Activated naive CD4-positive, alpha-beta T cell treated with anti-CD3 and anti-CD28 coated beads, Interleukin-2, amount 10 ng/mL, durations not matched to agents 7 days and 5 days (primary cell): Measurements from ENCODE around the gene PRMT7.

Experiments used
- CTCF ChIA-PET: fragments of 350-600 bp; sonication (Branson Sonifier 250); formaldehyde crosslinking; loops from one replicate; lab custom pipeline; 2021; ENCODE audit warnings: antibody characterized with exemption; lab: Charles Lee
- DNase-seq: peaks from one replicate; pipeline ENCODE4 v3.0.0-alpha.2; 2020
- H3K27ac Mint-ChIP-seq: one replicate; pipeline ENCODE4 v1.8.0; 2021; ENCODE audit warnings: mild to moderate bottlenecking, moderate library complexity, mixed read lengths
- H3K27me3 Mint-ChIP-seq: one replicate; pipeline ENCODE4 v1.8.0; 2021; ENCODE audit warnings: mild to moderate bottlenecking, mixed read lengths
- H3K36me3 Mint-ChIP-seq: one replicate; pipeline ENCODE4 v1.8.0; 2021; ENCODE audit warnings: mixed read lengths
- H3K4me1 Mint-ChIP-seq: one replicate; pipeline ENCODE4 v1.8.0; 2021; ENCODE audit warnings: mixed read lengths
- H3K4me3 Mint-ChIP-seq: one replicate; pipeline ENCODE4 v1.8.0; 2021; ENCODE audit warnings: mild to moderate bottlenecking, moderate library complexity, mixed read lengths
- H3K9me3 Mint-ChIP-seq: one replicate; pipeline ENCODE4 v1.8.0; 2021; ENCODE audit warnings: mixed read lengths

Gene PRMT7

DNA sequence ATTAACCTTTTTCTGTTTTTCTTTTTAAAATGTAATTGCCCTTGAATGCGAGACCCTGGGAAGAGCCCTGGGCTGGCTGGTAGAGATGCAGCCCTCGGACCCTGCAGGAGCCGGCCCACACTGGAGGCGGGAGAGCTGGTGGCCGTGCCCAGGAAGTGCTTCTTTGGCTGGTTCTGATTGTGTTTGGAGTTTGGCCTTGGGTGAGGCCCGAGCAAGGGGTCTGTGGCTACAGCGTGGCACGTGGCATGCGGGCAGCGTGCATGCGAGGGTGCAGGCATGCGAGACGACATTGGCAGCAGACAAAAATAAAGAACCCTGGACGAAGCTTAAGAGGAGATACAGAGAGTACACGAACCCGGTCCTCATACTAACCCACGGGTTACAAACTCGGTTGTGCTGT is 49.7 kb downstream of the PRMT7 start:
- H3K4me1 Mint-ChIP-seq, result peaks cover 47% of the 10 kb centered on the region
- H3K9me3 Mint-ChIP-seq, result no peaks in the 10 kb centered on the region
- H3K27me3 Mint-ChIP-seq, result peaks cover 68% of the 10 kb centered on the region
- CTCF ChIA-PET, result interaction anchor here (0.7 to 1.3 kb wide), 3 partner anchors 21 to 160 kb away, joined by 3 to 5 read pairs (median 3); partner anchors contain the start of gene SLC7A6
- H3K27ac Mint-ChIP-seq, result peak overlapping the region; percentile 24
- no peak for DNase-seq
- peaks cover 41% of the 10 kb centered on the region for H3K36me3 Mint-ChIP-seq
- H3K4me3 Mint-ChIP-seq, result no peak overlapping the region

DNA sequence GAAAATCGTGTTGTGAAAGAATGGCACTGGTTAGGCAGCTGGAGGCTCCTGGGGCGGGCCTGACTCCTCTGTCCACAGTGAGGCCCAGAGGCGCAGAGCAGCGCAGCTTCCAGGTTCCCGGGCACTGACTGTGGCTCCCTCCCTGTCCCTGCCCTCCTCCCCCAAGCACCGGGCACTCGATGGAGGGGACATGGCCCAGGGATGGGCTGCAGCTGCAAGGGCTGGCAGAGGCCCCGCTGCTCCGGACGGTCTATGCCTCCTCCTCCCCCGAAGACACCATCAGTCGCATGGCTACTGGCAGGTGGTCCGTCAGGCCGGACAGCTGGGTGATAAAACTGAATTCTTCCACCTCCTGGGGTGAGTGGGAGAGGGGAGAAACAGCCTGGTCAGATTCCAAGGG is 50.1 kb downstream of the PRMT7 start:
- peaks cover 71% of the 10 kb centered on the region for H3K27me3 Mint-ChIP-seq
- H3K4me3 Mint-ChIP-seq, result no peak overlapping the region
- H3K27ac Mint-ChIP-seq, result no peak overlapping the region
- no peak for DNase-seq
- CTCF ChIA-PET, result interaction anchor here (1.1 to 1.3 kb wide), 2 partner anchors 21 to 160 kb away, joined by 3 read pairs; no protein-coding TSS in a partner anchor
- H3K9me3 Mint-ChIP-seq, result no peaks in the 10 kb centered on the region
- H3K36me3 Mint-ChIP-seq, result peaks cover 37% of the 10 kb centered on the region
- peaks cover 45% of the 10 kb centered on the region for H3K4me1 Mint-ChIP-seq

GRCh38 chr16:68361485-68361884 is 50.7 kb downstream of the PRMT7 start:
- H3K4me3 Mint-ChIP-seq, result no peak overlapping the region
- peaks cover 42% of the 10 kb centered on the region for H3K4me1 Mint-ChIP-seq
- peaks cover 33% of the 10 kb centered on the region for H3K36me3 Mint-ChIP-seq
- H3K27ac Mint-ChIP-seq, result no peak overlapping the region
- CTCF ChIA-PET, result interaction anchor here (1.1 kb wide), 1 partner anchor 20 kb away, joined by 3 read pairs; no protein-coding TSS in a partner anchor
- no peak for DNase-seq
- H3K9me3 Mint-ChIP-seq, result no peaks in the 10 kb centered on the region
- peaks cover 74% of the 10 kb centered on the region for H3K27me3 Mint-ChIP-seq

DNA sequence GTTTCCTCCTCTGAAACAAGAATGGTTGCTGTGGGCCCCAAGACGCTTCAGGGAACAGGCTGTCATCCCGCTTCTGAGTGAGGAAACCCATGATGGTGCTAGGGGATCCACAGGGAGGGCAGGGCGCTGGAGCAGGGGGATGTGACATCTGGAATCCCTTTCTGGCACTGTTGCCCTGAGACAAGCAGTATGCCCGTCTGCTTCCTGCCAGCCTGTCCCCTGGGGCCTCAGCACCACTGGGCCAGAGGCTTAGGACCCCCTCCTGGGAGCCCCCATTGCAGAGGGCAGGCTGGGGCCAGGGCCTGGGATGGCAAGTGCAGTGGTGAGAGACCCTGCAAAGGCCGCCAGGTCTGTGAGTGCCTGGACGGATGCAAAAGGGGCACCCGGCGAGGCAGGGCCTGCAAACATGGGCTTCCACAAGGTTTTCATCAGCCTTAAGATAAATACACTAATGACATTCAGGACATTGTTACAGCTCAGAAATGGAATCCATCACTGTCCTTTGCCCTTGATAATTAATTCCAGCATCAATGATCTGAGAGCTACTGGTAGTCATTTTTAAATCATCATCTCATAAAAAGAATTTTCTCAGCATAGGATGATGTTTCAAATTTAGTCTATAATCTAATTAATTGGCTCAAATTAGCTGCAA is 51.6 kb downstream of the PRMT7 start:
- no peaks in the 10 kb centered on the region for H3K9me3 Mint-ChIP-seq
- H3K4me3 Mint-ChIP-seq, result no peak overlapping the region
- CTCF ChIA-PET, result interaction anchor here (1.3 to 2.5 kb wide), 3 partner anchors 19 to 100 kb away, joined by 3 to 10 read pairs (median 6); no protein-coding TSS in a partner anchor
- H3K27me3 Mint-ChIP-seq, result peaks cover 74% of the 10 kb centered on the region
- H3K36me3 Mint-ChIP-seq, result peaks cover 26% of the 10 kb centered on the region
- H3K27ac Mint-ChIP-seq, result no peak overlapping the region
- H3K4me1 Mint-ChIP-seq, result peaks cover 36% of the 10 kb centered on the region
- DNase-seq, result no peak

DNA sequence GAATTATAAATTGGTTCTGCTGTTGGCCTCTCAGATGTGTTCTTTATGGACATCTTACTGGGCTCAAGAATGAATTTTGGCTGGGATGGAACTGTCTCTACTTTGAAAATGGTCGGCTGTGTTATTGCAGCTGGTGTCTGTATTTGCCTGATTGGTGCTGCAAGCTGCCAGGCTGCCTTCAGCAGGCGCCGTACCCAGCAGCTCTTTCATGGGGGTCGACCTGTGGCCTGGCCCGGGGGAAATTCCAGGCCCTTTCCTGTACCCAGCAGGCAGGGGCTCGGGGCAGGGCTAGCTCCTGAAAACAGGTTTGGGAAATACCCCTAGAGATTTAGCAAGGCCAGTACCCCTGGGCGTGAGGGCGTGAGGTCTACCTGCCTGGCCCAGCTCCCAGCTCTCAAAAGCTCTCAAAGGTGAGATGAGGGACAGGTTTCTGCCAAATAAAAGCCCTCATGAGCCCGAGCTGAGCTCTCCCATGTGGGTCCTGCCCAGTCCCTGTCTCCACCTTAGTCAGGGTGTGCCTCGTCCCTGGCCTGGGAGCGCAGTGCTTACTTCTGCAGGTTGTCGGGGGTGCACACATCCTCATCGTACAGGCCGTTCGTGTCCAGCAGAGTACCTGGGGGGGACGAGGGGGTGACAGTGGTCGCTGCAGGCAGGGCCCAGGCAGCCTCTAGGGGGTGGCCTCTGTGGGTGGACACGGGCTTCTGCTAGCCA is 52.3 kb downstream of the PRMT7 start:
- Mint-ChIP-seq H3K9me3 (no peaks in the 10 kb centered on the region), H3K36me3 (peaks cover 19% of the 10 kb centered on the region), H3K4me1 (peaks cover 35% of the 10 kb centered on the region), H3K27ac (no peak overlapping the region), H3K4me3 (no peak overlapping the region), H3K27me3 (peaks cover 76% of the 10 kb centered on the region)
- CTCF ChIA-PET, result interaction anchor here (1.3 to 2.5 kb wide), 3 partner anchors 19 to 101 kb away, joined by 3 to 10 read pairs (median 6); no protein-coding TSS in a partner anchor
- DNase-seq, result no peak

DNA sequence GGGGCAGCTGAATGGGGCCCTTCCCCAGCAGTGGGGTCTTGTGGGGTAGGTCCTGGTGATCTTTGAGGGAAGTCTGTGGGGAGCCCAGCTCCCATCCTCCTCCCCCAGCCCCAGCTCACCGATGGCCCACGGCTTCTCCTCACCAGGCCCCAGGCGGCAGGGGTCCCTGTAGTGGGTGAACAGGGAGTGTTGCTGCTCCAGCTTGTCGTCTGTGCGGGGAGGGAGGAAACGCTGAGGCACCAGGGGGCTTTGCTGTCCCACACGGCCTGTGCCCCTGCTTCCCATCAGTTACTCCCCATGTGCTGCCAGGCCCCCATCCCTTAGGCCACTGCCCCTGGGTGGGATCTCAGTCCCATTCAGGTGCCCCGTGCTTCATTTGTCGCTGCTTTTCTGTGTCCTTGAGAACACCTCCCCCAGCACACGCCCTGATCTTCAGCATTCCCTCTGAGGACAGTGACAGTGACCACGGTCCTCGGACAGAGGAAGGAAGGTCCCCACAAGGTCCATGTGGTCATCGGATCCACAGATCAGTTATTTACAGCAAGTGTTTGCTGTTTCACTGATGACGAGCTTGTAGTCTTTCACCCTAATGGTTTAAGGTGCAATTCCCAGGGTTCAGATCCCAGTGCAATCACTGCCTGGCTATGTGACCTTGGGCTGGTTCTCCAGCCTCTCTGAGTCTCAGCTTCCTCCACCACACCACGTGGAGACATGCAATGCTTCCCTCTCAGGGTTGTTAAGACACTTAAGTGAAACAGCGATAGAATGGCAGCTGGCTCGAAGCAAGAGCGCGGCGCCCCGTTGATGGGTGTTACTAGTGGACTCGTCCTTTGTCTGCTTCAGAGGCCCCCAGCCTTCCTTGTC is 53.1 kb downstream of the PRMT7 start:
- Mint-ChIP-seq H3K36me3 (peaks cover 13% of the 10 kb centered on the region), H3K4me3 (no peak overlapping the region), H3K9me3 (no peaks in the 10 kb centered on the region), H3K4me1 (peaks cover 38% of the 10 kb centered on the region), H3K27ac (no peak overlapping the region), H3K27me3 (peaks cover 84% of the 10 kb centered on the region)
- no peak for DNase-seq
- CTCF ChIA-PET, result interaction anchor here (0.6 to 2.5 kb wide), 9 partner anchors 18 to 293 kb away, joined by 3 to 10 read pairs (median 4); partner anchors contain the start of gene SLC7A6

DNA sequence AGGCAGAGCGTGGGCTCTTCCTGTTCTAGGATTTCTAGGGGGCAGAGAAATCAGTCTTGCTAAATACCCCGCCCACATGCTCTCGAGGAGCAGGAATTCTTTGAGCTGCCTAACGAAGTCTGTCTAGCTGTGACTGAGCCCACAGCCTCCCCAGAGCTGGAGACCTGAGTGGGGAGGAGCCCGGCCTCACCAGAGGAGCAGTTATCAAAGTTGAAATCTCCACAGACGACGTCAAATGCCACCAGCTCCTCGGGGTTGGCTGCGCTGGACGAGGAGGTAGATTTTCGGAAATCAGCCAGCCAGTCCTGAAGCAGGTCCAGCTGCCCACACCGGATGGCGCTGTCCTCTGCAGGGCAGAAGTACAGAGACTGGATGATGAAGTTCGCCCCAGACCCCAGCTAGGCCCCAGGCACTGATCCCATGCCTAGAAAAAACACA is 53.8 kb downstream of the PRMT7 start:
- CTCF ChIA-PET, result interaction anchor here (0.6 to 2.5 kb wide), 9 partner anchors 17 to 153 kb away, joined by 3 to 10 read pairs (median 4); partner anchors contain the start of gene SLC7A6
- Mint-ChIP-seq H3K4me1 (peaks cover 45% of the 10 kb centered on the region), H3K27ac (no peak overlapping the region), H3K4me3 (no peak overlapping the region), H3K9me3 (no peaks in the 10 kb centered on the region), H3K27me3 (peaks cover 90% of the 10 kb centered on the region), H3K36me3 (peaks cover 12% of the 10 kb centered on the region)
- DNase-seq, result no peak

DNA sequence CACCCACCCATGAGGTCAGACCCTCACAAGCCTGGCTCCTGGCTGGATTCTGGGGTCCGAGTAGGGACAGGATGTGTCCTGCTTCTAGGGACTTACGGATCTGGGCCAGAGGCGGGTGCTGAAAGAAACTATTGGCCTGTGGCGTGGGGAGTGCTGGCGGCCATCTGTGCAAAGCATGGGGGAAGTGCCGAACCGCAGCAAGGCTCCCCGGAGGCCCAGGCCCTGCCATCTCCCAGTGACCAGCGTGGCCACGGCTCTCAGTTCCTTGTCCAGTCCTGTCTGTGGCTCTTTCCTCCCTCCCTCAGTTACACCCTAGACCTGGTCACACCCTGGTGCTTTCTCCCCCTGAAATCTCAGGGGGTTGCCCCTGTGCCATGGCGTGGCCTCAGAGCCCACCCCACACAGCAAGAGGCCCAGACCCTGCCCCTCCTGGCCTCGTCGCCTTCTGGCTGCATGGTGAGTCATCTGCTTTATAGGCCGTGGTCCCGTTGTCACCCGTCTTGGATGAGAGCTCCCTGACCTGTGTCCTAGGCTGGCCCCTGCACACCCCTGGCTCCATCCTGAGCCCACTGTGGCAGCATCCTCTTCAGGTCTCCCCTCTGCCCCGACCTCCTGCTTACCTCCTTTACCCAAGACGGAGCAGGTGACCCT is 54.5 kb downstream of the PRMT7 start:
- Mint-ChIP-seq H3K9me3 (no peaks in the 10 kb centered on the region), H3K27me3 (peaks cover 96% of the 10 kb centered on the region), H3K36me3 (peaks cover 7% of the 10 kb centered on the region), H3K27ac (no peak overlapping the region), H3K4me1 (peaks cover 51% of the 10 kb centered on the region), H3K4me3 (no peak overlapping the region)
- DNase-seq, result no peak
- CTCF ChIA-PET, result interaction anchor here (0.6 to 2.5 kb wide), 6 partner anchors 13 to 103 kb away, joined by 3 to 10 read pairs (median 4); partner anchors contain the start of gene SLC7A6

- no peak overlapping the region for H3K4me3 Mint-ChIP-seq
- DNase-seq, result no peak
- peak overlapping the region; percentile 42 for H3K27ac Mint-ChIP-seq
- H3K9me3 Mint-ChIP-seq, result no peaks in the 10 kb centered on the region
- H3K27me3 Mint-ChIP-seq, result peaks cover 96% of the 10 kb centered on the region
- H3K4me1 Mint-ChIP-seq, result peaks cover 55% of the 10 kb centered on the region
- peaks cover under 1% of the 10 kb centered on the region for H3K36me3 Mint-ChIP-seq
- CTCF ChIA-PET, result interaction anchor here (0.9 to 1.6 kb wide), 4 partner anchors 13 to 138 kb away, joined by 3 to 5 read pairs (median 3); no protein-coding TSS in a partner anchor
These were observed 55.2 kb downstream of the PRMT7 start for GRCh38 chr16:68366062-68366461.

GRCh38 chr16:68367030-68367429 is 56.2 kb downstream of the PRMT7 start:
- DNase-seq, result peak; percentile 69
- Mint-ChIP-seq H3K9me3 (no peaks in the 10 kb centered on the region), H3K36me3 (no peaks in the 10 kb centered on the region), H3K4me1 (peaks cover 58% of the 10 kb centered on the region), H3K4me3 (no peak overlapping the region), H3K27ac (no peak overlapping the region), H3K27me3 (peaks cover 96% of the 10 kb centered on the region)
- CTCF ChIA-PET, result interaction anchor here (1.0 to 1.6 kb wide), 4 partner anchors 10 to 48 kb away, joined by 3 to 5 read pairs (median 4); no protein-coding TSS in a partner anchor

GRCh38 chr16:68367440-68367839 is 56.6 kb downstream of the PRMT7 start:
- no peaks in the 10 kb centered on the region for H3K36me3 Mint-ChIP-seq
- H3K9me3 Mint-ChIP-seq, result no peaks in the 10 kb centered on the region
- no peak overlapping the region for H3K4me3 Mint-ChIP-seq
- peaks cover 96% of the 10 kb centered on the region for H3K27me3 Mint-ChIP-seq
- peaks cover 58% of the 10 kb centered on the region for H3K4me1 Mint-ChIP-seq
- no peak for DNase-seq
- CTCF ChIA-PET, result interaction anchor here (1.0 to 2.8 kb wide), 5 partner anchors 10 to 143 kb away, joined by 3 to 15 read pairs (median 5); no protein-coding TSS in a partner anchor
- peak overlapping the region; percentile 49 for H3K27ac Mint-ChIP-seq

- no peak for DNase-seq
- H3K4me3 Mint-ChIP-seq, result no peak overlapping the region
- no peak overlapping the region for H3K27ac Mint-ChIP-seq
- no peaks in the 10 kb centered on the region for H3K9me3 Mint-ChIP-seq
- peaks cover 100% of the 10 kb centered on the region for H3K27me3 Mint-ChIP-seq
- peaks cover 58% of the 10 kb centered on the region for H3K4me1 Mint-ChIP-seq
- CTCF ChIA-PET, result interaction anchor here (1.6 to 2.8 kb wide), 4 partner anchors 12 to 145 kb away, joined by 4 to 15 read pairs (median 9); no protein-coding TSS in a partner anchor
- no peaks in the 10 kb centered on the region for H3K36me3 Mint-ChIP-seq
These were observed 57.1 kb downstream of the PRMT7 start for GRCh38 chr16:68367891-68368290.
